Ishikawa (cell line): Measurements from ENCODE around the gene GTPBP4.

ENCODE experiments used
- CEBPB ChIP-seq: IDR thresholded peaks from 2 replicates; pipeline ENCODE4 v1.6.1; 2012
- CREB1 ChIP-seq: IDR thresholded peaks from 2 replicates; pipeline ENCODE4 v1.6.1; 2012; ENCODE audit warnings: low read depth
- EGR1 ChIP-seq: IDR thresholded peaks from 2 replicates; pipeline ENCODE4 v1.6.1; 2012
- EP300 ChIP-seq: IDR thresholded peaks from 2 replicates; pipeline ENCODE4 v1.6.1; 2012; ENCODE audit warnings: borderline replicate concordance
- FOXM1 ChIP-seq: IDR thresholded peaks from 2 replicates; pipeline ENCODE4 v1.6.1; 2012; ENCODE audit warnings: low read depth, borderline replicate concordance
- MAX ChIP-seq: IDR thresholded peaks from 2 replicates; pipeline ENCODE4 v1.6.1; 2012
- NFIC ChIP-seq: IDR thresholded peaks from 2 replicates; pipeline ENCODE4 v1.6.1; 2012
- RAD21 ChIP-seq: IDR thresholded peaks from 2 replicates; pipeline ENCODE4 v1.6.1; 2012; ENCODE audit warnings: low read depth
- REST ChIP-seq: IDR thresholded peaks from 2 replicates; pipeline ENCODE4 v1.6.1; 2012; ENCODE audit warnings: low read depth, mild to moderate bottlenecking
- TAF1 ChIP-seq: IDR thresholded peaks from 2 replicates; pipeline ENCODE4 v1.6.1; 2012; ENCODE audit warnings: low read depth, mild to moderate bottlenecking
- TCF12 ChIP-seq: IDR thresholded peaks from 2 replicates; pipeline ENCODE4 v1.6.1; 2012; ENCODE audit warnings: low read depth
- TEAD4 ChIP-seq: IDR thresholded peaks from 2 replicates; pipeline ENCODE4 v1.6.1; 2012
- USF1 ChIP-seq: IDR thresholded peaks from 2 replicates; pipeline ENCODE4 v1.6.1; 2012
- YY1 ChIP-seq: IDR thresholded peaks from 2 replicates; pipeline ENCODE4 v1.6.1; 2012; ENCODE audit warnings: low read depth
- ZBTB7A ChIP-seq: IDR thresholded peaks from 2 replicates; pipeline ENCODE4 v1.6.1; 2012; ENCODE audit warnings: low read depth

Gene GTPBP4

GRCh38 chr10:1002425-1003006 is 14.3 kb downstream of the GTPBP4 start:
- TF ChIP-seq NFIC (no peak), TEAD4 (no peak), TAF1 (no peak), EP300 (no peak), CEBPB (no peak), MAX (no peak), USF1 (no peak), FOXM1 (no peak), CREB1 (no peak), YY1 (no peak), ZBTB7A (no peak), EGR1 (no peak), TCF12 (no peak), REST (no peak), RAD21 (no peak)

- TF ChIP-seq TAF1 (no peak), REST (no peak), CREB1 (no peak), FOXM1 (no peak), ZBTB7A (no peak), YY1 (no peak), TEAD4 (no peak), TCF12 (no peak), EGR1 (no peak), NFIC (no peak), CEBPB (no peak), RAD21 (no peak), USF1 (no peak), EP300 (no peak)
Observed at GRCh38 chr10:1003884-1004670, 15.8 kb downstream of the GTPBP4 start.

- no peak for TF ChIP-seq EGR1
- no peak for TF ChIP-seq TEAD4
- TF ChIP-seq ZBTB7A: no peak
- TF ChIP-seq RAD21: no peak
- no peak for TF ChIP-seq CEBPB
- no peak for TF ChIP-seq TAF1
- TF ChIP-seq REST: no peak
- TF ChIP-seq NFIC: no peak
- TF ChIP-seq CREB1: no peak
- no peak for TF ChIP-seq MAX
Observed at GRCh38 chr10:1006573-1006972, 18.3 kb downstream of the GTPBP4 start.

- TF ChIP-seq TEAD4 (no peak), USF1 (no peak), EP300 (no peak), EGR1 (no peak), NFIC (no peak), FOXM1 (no peak), RAD21 (no peak), CEBPB (no peak)
Observed at GRCh38 chr10:1007583-1007982, 19.3 kb downstream of the GTPBP4 start.
